Duodenal mucosa (tissue), 2 donors: ENCODE data around the gene ERI3.

Source experiments
- H3K27ac ChIP-seq: one replicate; pipeline ENCODE4 v1.7.0; 2013; ENCODE audit warnings: low read depth, low read length
- H3K27me3 ChIP-seq, 2 donors: one replicate each; pipeline ENCODE4 v1.7.0; 2013; ENCODE audit warnings: low read length in 2 of 2, control low read depth in 1 of 2; ENCODE audit not compliant: insufficient read depth in 2 of 2, control insufficient read depth in 1 of 2
- H3K36me3 ChIP-seq, 2 donors: one replicate each; pipeline ENCODE4 v1.7.0; 2013; ENCODE audit warnings: low read length in 2 of 2, control low read depth in 1 of 2; ENCODE audit not compliant: insufficient read depth in 2 of 2, control insufficient read depth in 1 of 2
- H3K4me1 ChIP-seq, 2 donors: one replicate each; pipeline ENCODE4 v1.7.0; 2013; ENCODE audit warnings: low read length in 2 of 2, control low read depth in 1 of 2; ENCODE audit not compliant: insufficient read depth in 2 of 2, control insufficient read depth in 1 of 2
- H3K4me3 ChIP-seq, 2 donors: one replicate each; pipeline ENCODE4 v1.7.0; 2013; ENCODE audit warnings: low read length in 2 of 2, low read depth in 1 of 2
- H3K9ac ChIP-seq, 2 donors: one replicate each; pipeline ENCODE4 v1.7.0; 2013; ENCODE audit warnings: low read length in 2 of 2, low read depth in 1 of 2
- H3K9me3 ChIP-seq, 2 donors: one replicate each; pipeline ENCODE4 v1.7.0; 2013; ENCODE audit warnings: low read length in 2 of 2, control low read depth in 1 of 2; ENCODE audit not compliant: control insufficient read depth in 1 of 2

The ERI3 gene

GRCh38 chr1:44333376-44333775, 21.7 kb downstream of the ERI3 start:
- Histone ChIP-seq H3K9me3 (no peaks in the 10 kb centered on the region), H3K27me3 (no peaks in the 10 kb centered on the region), H3K36me3 (peaks cover 8 to 31% of the 10 kb centered on the region in 2 donors), H3K27ac (no peak overlapping the region), H3K4me3 (no peak overlapping the region), H3K4me1 (peaks cover 0 to 2% of the 10 kb centered on the region in 2 donors), H3K9ac (no peak overlapping the region)

- Histone ChIP-seq H3K9ac (no peak overlapping the region), H3K36me3 (peaks cover 0 to 23% of the 10 kb centered on the region in 2 donors), H3K4me1 (peaks cover 0 to 2% of the 10 kb centered on the region in 2 donors), H3K9me3 (no peaks in the 10 kb centered on the region), H3K27ac (no peak overlapping the region), H3K4me3 (no peak overlapping the region), H3K27me3 (no peaks in the 10 kb centered on the region)
These were observed 22.6 kb downstream of the ERI3 start for GRCh38 chr1:44332505-44332904.

GRCh38 chr1:44330935-44331334, 24.1 kb downstream of the ERI3 start:
- no peaks in the 10 kb centered on the region for H3K9me3 ChIP-seq
- no peak overlapping the region for H3K4me3 ChIP-seq
- peaks cover 0 to 19% of the 10 kb centered on the region in 2 donors for H3K36me3 ChIP-seq
- no peaks in the 10 kb centered on the region for H3K27me3 ChIP-seq
- H3K9ac ChIP-seq = no peak overlapping the region
- no peak overlapping the region for H3K27ac ChIP-seq
- H3K4me1 ChIP-seq = peaks cover 0 to 2% of the 10 kb centered on the region in 2 donors

- no peak overlapping the region for H3K9ac ChIP-seq
- no peak overlapping the region for H3K27ac ChIP-seq
- H3K36me3 ChIP-seq = peaks cover 0 to 15% of the 10 kb centered on the region in 2 donors
- H3K4me1 ChIP-seq = peaks cover 0 to 2% of the 10 kb centered on the region in 2 donors
- no peaks in the 10 kb centered on the region for H3K27me3 ChIP-seq
- no peak overlapping the region for H3K4me3 ChIP-seq
- no peaks in the 10 kb centered on the region for H3K9me3 ChIP-seq
These were observed 26.2 kb downstream of the ERI3 start for GRCh38 chr1:44328671-44329416.

GRCh38 chr1:44327679-44328491, 27.2 kb downstream of the ERI3 start:
- H3K9ac ChIP-seq = no peak overlapping the region
- no peak overlapping the region for H3K4me3 ChIP-seq
- H3K27me3 ChIP-seq = no peaks in the 10 kb centered on the region
- H3K36me3 ChIP-seq = peaks cover 0 to 14% of the 10 kb centered on the region in 2 donors
- no peaks in the 10 kb centered on the region for H3K4me1 ChIP-seq
- no peak overlapping the region for H3K27ac ChIP-seq
- no peaks in the 10 kb centered on the region for H3K9me3 ChIP-seq

GRCh38 chr1:44326821-44327465, 28.1 kb downstream of the ERI3 start:
- Histone ChIP-seq H3K9me3 (no peaks in the 10 kb centered on the region), H3K36me3 (peaks cover 0 to 12% of the 10 kb centered on the region in 2 donors)

GRCh38 chr1:44326024-44326701, 28.9 kb downstream of the ERI3 start:
- H3K27ac ChIP-seq = no peak overlapping the region
- H3K27me3 ChIP-seq = no peaks in the 10 kb centered on the region
- no peak overlapping the region for H3K4me3 ChIP-seq

More at GRCh38 chr1:44326821-44327465, 28.1 kb downstream of the ERI3 start:
- H3K27ac ChIP-seq = no peak overlapping the region
- H3K27me3 ChIP-seq = no peaks in the 10 kb centered on the region
- H3K4me3 ChIP-seq = no peak overlapping the region
- no peak overlapping the region for H3K9ac ChIP-seq
- H3K4me1 ChIP-seq = no peaks in the 10 kb centered on the region

GRCh38 chr1:44323947-44324346, 31.1 kb downstream of the ERI3 start:
- Histone ChIP-seq H3K4me1 (no peaks in the 10 kb centered on the region), H3K9ac (no peak overlapping the region), H3K27ac (no peak overlapping the region), H3K36me3 (peaks cover 6 to 13% of the 10 kb centered on the region in 2 donors), H3K27me3 (no peaks in the 10 kb centered on the region), H3K4me3 (no peak overlapping the region), H3K9me3 (no peaks in the 10 kb centered on the region)

More at GRCh38 chr1:44326024-44326701, 28.9 kb downstream of the ERI3 start:
- Histone ChIP-seq H3K36me3 (peaks cover 0 to 4% of the 10 kb centered on the region in 2 donors), H3K4me1 (no peaks in the 10 kb centered on the region), H3K9ac (no peak overlapping the region), H3K9me3 (no peaks in the 10 kb centered on the region)

GRCh38 chr1:44322367-44322766, 32.7 kb downstream of the ERI3 start:
- no peak overlapping the region for H3K9ac ChIP-seq
- H3K9me3 ChIP-seq = no peaks in the 10 kb centered on the region
- no peak overlapping the region for H3K4me3 ChIP-seq
- no peak overlapping the region for H3K27ac ChIP-seq
- H3K27me3 ChIP-seq = no peaks in the 10 kb centered on the region
- H3K4me1 ChIP-seq = no peaks in the 10 kb centered on the region
- peaks cover 6 to 19% of the 10 kb centered on the region in 2 donors for H3K36me3 ChIP-seq
